ENCODE measurements around the gene CALN1.

The CALN1 gene

DNA sequence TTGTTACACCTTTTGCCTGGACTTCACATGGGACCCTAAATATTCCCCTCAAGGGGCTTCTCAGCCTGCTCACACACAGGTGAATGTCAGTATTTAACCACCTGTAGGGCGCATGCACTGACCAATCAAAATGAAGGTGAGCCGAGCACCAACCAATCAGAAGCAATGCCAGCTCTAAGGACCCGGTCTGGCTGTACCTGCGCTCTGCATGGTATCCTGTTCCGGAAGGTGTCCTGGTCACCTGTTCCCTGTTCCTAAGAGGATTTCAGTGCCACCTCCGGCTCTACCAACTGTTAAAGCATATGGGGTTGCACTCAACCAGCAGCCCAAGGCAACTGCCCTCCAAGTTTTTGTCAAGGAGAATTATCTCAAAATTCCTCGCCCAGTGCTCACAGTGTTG lies 18.4 kb upstream of the CALN1 start:
- DNase-seq (ENCODE audit: low read depth, low spot score): no peak
- Histone ChIP-seq H3K9me3 (ENCODE audit: insufficient read depth, low read length) (no peaks in the 10 kb centered on the region), H3K27me3 (ENCODE audit: insufficient read depth, insufficient read length) (no peaks in the 10 kb centered on the region)

GRCh38 chr7:72429316-72429715 lies 17.2 kb upstream of the CALN1 start:
- Histone ChIP-seq H3K36me3 (ENCODE audit: insufficient read depth, insufficient read length, low read length) (no peaks in the 10 kb centered on the region), H3K27me3 (ENCODE audit: insufficient read depth, insufficient read length) (no peaks in the 10 kb centered on the region), H3K4me3 (ENCODE audit: insufficient read length, low read depth) (no peak overlapping the region), H3K9me3 (ENCODE audit: insufficient read depth, low read length) (no peaks in the 10 kb centered on the region), H3K9ac (ENCODE audit: insufficient read length, low read depth) (no peak overlapping the region), H3K4me1 (ENCODE audit: insufficient read depth, insufficient read length) (no peaks in the 10 kb centered on the region)
- TF ChIP-seq ZNF274 (IDR thresholded peaks at IDR 0.05; ENCODE audit: low read depth, low read length): no peak
- no peak for TF ChIP-seq YY1 (IDR thresholded peaks at IDR 0.05; ENCODE audit: insufficient read depth, insufficient read length)
- TF ChIP-seq SUZ12 (IDR thresholded peaks at IDR 0.05; ENCODE audit: extremely low read depth, insufficient read depth, insufficient read length): no peak
- DNase-seq (ENCODE audit: low read depth, low spot score): no peak

More for the DNA sequence above, 18.4 kb upstream of the CALN1 start:
- Histone ChIP-seq H3K36me3 (ENCODE audit: insufficient read depth, insufficient read length, low read length) (no peaks in the 10 kb centered on the region), H3K9ac (ENCODE audit: insufficient read length, low read depth) (no peak overlapping the region), H3K4me1 (ENCODE audit: insufficient read depth, insufficient read length) (no peaks in the 10 kb centered on the region), H3K4me3 (ENCODE audit: insufficient read length, low read depth) (no peak overlapping the region)
- TF ChIP-seq ZNF274 (IDR thresholded peaks at IDR 0.05; ENCODE audit: low read depth, low read length): no peak
- no peak for TF ChIP-seq SUZ12 (IDR thresholded peaks at IDR 0.05; ENCODE audit: extremely low read depth, insufficient read depth, insufficient read length)
- TF ChIP-seq YY1 (IDR thresholded peaks at IDR 0.05; ENCODE audit: insufficient read depth, insufficient read length): no peak

GRCh38 chr7:72416846-72417245 lies 4.7 kb upstream of the CALN1 start:
- Histone ChIP-seq H3K27me3 (ENCODE audit: insufficient read depth, insufficient read length) (no peaks in the 10 kb centered on the region), H3K36me3 (ENCODE audit: insufficient read depth, insufficient read length, low read length) (no peaks in the 10 kb centered on the region), H3K4me3 (ENCODE audit: insufficient read length, low read depth) (no peak overlapping the region), H3K9me3 (ENCODE audit: insufficient read depth, low read length) (no peaks in the 10 kb centered on the region), H3K9ac (ENCODE audit: insufficient read length, low read depth) (no peak overlapping the region), H3K4me1 (ENCODE audit: insufficient read depth, insufficient read length) (no peaks in the 10 kb centered on the region)
- TF ChIP-seq SUZ12 (IDR thresholded peaks at IDR 0.05; ENCODE audit: extremely low read depth, insufficient read depth, insufficient read length) (no peak), YY1 (IDR thresholded peaks at IDR 0.05; ENCODE audit: insufficient read depth, insufficient read length) (no peak), ZNF274 (IDR thresholded peaks at IDR 0.05; ENCODE audit: low read depth, low read length) (no peak)
- no peak for DNase-seq (ENCODE audit: low read depth, low spot score)

DNA sequence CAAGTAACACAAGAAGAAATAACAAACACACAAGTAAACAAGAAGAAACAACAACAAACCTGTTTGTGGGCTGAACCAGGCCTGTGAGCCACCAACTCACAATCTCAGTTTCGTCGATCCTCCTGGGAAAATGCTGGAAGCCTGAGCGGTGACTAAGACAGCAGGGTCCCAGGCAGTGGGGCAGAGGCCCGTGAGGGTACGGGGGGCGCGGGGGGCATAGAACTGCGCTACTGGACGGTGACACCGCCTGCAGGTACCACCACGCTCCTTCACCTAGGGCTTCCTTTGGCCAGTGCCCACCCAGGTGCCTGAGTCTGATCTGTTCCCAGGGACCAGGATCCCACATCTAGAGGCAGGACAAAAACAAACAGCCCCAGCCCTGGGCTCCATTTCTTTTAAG lies 3.4 kb upstream of the CALN1 start:
- Histone ChIP-seq H3K4me1 (ENCODE audit: insufficient read depth, insufficient read length) (no peaks in the 10 kb centered on the region), H3K4me3 (ENCODE audit: insufficient read length, low read depth) (no peak overlapping the region), H3K9me3 (ENCODE audit: insufficient read depth, low read length) (no peaks in the 10 kb centered on the region), H3K36me3 (ENCODE audit: insufficient read depth, insufficient read length, low read length) (no peaks in the 10 kb centered on the region), H3K9ac (ENCODE audit: insufficient read length, low read depth) (no peak overlapping the region), H3K27me3 (ENCODE audit: insufficient read depth, insufficient read length) (no peaks in the 10 kb centered on the region)
- DNase-seq (ENCODE audit: low read depth, low spot score): no peak
- no peak for TF ChIP-seq YY1 (IDR thresholded peaks at IDR 0.05; ENCODE audit: insufficient read depth, insufficient read length)

DNA sequence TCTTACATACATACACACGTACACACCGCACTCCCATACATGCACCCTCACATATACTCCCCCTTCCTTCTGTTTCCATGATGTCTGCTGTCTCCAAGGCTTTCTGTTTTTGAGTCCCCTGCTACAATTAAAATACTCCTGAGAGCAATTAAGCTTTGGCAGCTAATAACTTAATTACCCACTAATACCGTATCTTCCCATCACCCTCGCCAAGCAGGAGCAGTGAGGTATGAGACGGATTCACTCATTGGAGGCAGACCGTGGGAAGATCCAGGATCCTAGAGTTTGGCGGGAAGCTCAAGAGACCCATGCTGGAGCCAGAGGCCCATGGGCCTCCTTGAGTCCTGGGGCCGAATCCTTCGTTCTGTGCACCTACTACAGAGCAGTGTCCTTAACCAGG lies 1.7 kb upstream of the CALN1 start:
- Histone ChIP-seq H3K27me3 (ENCODE audit: insufficient read depth, insufficient read length) (no peaks in the 10 kb centered on the region), H3K4me1 (ENCODE audit: insufficient read depth, insufficient read length) (no peaks in the 10 kb centered on the region), H3K9me3 (ENCODE audit: insufficient read depth, low read length) (no peaks in the 10 kb centered on the region), H3K4me3 (ENCODE audit: insufficient read length, low read depth) (no peak overlapping the region), H3K36me3 (ENCODE audit: insufficient read depth, insufficient read length, low read length) (no peaks in the 10 kb centered on the region), H3K9ac (ENCODE audit: insufficient read length, low read depth) (no peak overlapping the region)
- no peak for DNase-seq (ENCODE audit: low read depth, low spot score)
- TF ChIP-seq ZNF274 (IDR thresholded peaks at IDR 0.05; ENCODE audit: low read depth, low read length): no peak
- no peak for TF ChIP-seq SUZ12 (IDR thresholded peaks at IDR 0.05; ENCODE audit: extremely low read depth, insufficient read depth, insufficient read length)
- TF ChIP-seq YY1 (IDR thresholded peaks at IDR 0.05; ENCODE audit: insufficient read depth, insufficient read length): no peak

- no peak overlapping the region for H3K9ac ChIP-seq (ENCODE audit: insufficient read length, low read depth)
- H3K27me3 ChIP-seq (ENCODE audit: insufficient read depth, insufficient read length): no peaks in the 10 kb centered on the region
- no peaks in the 10 kb centered on the region for H3K9me3 ChIP-seq (ENCODE audit: insufficient read depth, low read length)
- no peak for DNase-seq (ENCODE audit: low read depth, low spot score)
- H3K4me1 ChIP-seq (ENCODE audit: insufficient read depth, insufficient read length): no peaks in the 10 kb centered on the region
- H3K4me3 ChIP-seq (ENCODE audit: insufficient read length, low read depth): no peak overlapping the region
- TF ChIP-seq YY1 (IDR thresholded peaks at IDR 0.05; ENCODE audit: insufficient read depth, insufficient read length): no peak
- TF ChIP-seq SUZ12 (IDR thresholded peaks at IDR 0.05; ENCODE audit: extremely low read depth, insufficient read depth, insufficient read length): no peak
- TF ChIP-seq ZNF274 (IDR thresholded peaks at IDR 0.05; ENCODE audit: low read depth, low read length): no peak
- H3K36me3 ChIP-seq (ENCODE audit: insufficient read depth, insufficient read length, low read length): no peaks in the 10 kb centered on the region
Observed at GRCh38 chr7:72413290-72413689, 1.2 kb upstream of the CALN1 start.

GRCh38 chr7:72411419-72411818 lies 719 bp downstream of the CALN1 start:
- Histone ChIP-seq H3K4me1 (ENCODE audit: insufficient read depth, insufficient read length) (no peaks in the 10 kb centered on the region), H3K4me3 (ENCODE audit: insufficient read length, low read depth) (no peak overlapping the region), H3K9me3 (ENCODE audit: insufficient read depth, low read length) (no peaks in the 10 kb centered on the region), H3K36me3 (ENCODE audit: insufficient read depth, insufficient read length, low read length) (no peaks in the 10 kb centered on the region), H3K9ac (ENCODE audit: insufficient read length, low read depth) (no peak overlapping the region), H3K27me3 (ENCODE audit: insufficient read depth, insufficient read length) (no peaks in the 10 kb centered on the region)
- TF ChIP-seq ZNF274 (IDR thresholded peaks at IDR 0.05; ENCODE audit: low read depth, low read length): no peak
- TF ChIP-seq YY1 (IDR thresholded peaks at IDR 0.05; ENCODE audit: insufficient read depth, insufficient read length): no peak
- TF ChIP-seq SUZ12 (IDR thresholded peaks at IDR 0.05; ENCODE audit: extremely low read depth, insufficient read depth, insufficient read length): no peak
- DNase-seq (ENCODE audit: low read depth, low spot score): no peak

DNA sequence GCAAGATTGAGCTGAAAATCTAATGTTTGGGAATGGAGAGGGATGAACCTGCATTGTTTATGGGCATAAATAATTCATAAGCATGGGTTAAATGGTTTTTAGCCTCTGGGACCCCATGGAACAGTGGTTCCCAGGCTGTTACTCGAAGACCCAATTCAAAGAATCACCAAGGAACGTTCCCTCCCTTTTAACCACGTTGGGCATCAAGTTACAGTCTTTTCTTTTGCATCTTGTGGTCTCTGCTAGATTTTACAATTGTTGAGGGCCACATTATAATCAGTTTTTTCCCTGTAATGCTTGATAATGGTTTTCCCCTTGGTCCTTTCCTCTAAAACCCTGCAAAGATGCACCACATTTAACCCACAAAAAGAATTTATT lies 2.5 kb downstream of the CALN1 start:
- Histone ChIP-seq H3K27me3 (ENCODE audit: insufficient read depth, insufficient read length) (no peaks in the 10 kb centered on the region), H3K4me3 (ENCODE audit: insufficient read length, low read depth) (no peak overlapping the region), H3K4me1 (ENCODE audit: insufficient read depth, insufficient read length) (no peaks in the 10 kb centered on the region), H3K36me3 (ENCODE audit: insufficient read depth, insufficient read length, low read length) (no peaks in the 10 kb centered on the region), H3K9me3 (ENCODE audit: insufficient read depth, low read length) (no peaks in the 10 kb centered on the region), H3K9ac (ENCODE audit: insufficient read length, low read depth) (no peak overlapping the region)
- TF ChIP-seq YY1 (IDR thresholded peaks at IDR 0.05; ENCODE audit: insufficient read depth, insufficient read length): no peak
- DNase-seq (ENCODE audit: low read depth, low spot score): no peak
